HepG2 (cell line): Measurements from ENCODE around the gene SS18L1. TPM values are rescaled to one million over a fixed set of nuclear protein-coding genes. Genes with fewer than 3 reads are reported as not detected.

Source experiments
- FOXJ3 ChIP-seq: sonication (generic); formaldehyde crosslinking; IDR thresholded peaks from 2 replicates; pipeline ENCODE4 v1.4.0; 2020; ENCODE audit warnings: missing genetic modification reagents, mild to moderate bottlenecking, borderline replicate concordance
- IRF2 ChIP-seq: IDR thresholded peaks from 2 replicates; pipeline ENCODE4 v1.6.1; 2018; ENCODE audit warnings: missing genetic modification reagents, missing compliant biosample characterization
- JUND ChIP-seq: sonication (generic); formaldehyde crosslinking; IDR thresholded peaks from 2 replicates; pipeline ENCODE4 v1.8.0; 2022; ENCODE audit warnings: mild to moderate bottlenecking, missing genetic modification reagents
- MAF1 ChIP-seq: sonication (generic); formaldehyde crosslinking; IDR thresholded peaks from 2 replicates; pipeline ENCODE4 v1.5.0; 2020; ENCODE audit warnings: missing genetic modification reagents, borderline replicate concordance
- NR2C2 ChIP-seq: sonication (generic); formaldehyde crosslinking; IDR thresholded peaks from 2 replicates; pipeline ENCODE4 v1.4.0; 2020; ENCODE audit warnings: missing genetic modification reagents, mild to moderate bottlenecking, moderate library complexity, borderline replicate concordance
- PAWR ChIP-seq: sonication (generic); formaldehyde crosslinking; IDR thresholded peaks from 2 replicates; pipeline ENCODE4 v1.4.0; 2020; ENCODE audit warnings: missing genetic modification reagents, mild to moderate bottlenecking, borderline replicate concordance
- TP53 ChIP-seq: sonication (generic); formaldehyde crosslinking; conservative IDR thresholded peaks from 2 replicates; pipeline ENCODE4 v1.4.0; 2020; ENCODE audit warnings: missing genetic modification reagents
- ZNF296 ChIP-seq: sonication (generic); formaldehyde crosslinking; conservative IDR thresholded peaks from 2 replicates; pipeline ENCODE4 v1.5.0; 2020; ENCODE audit warnings: mild to moderate bottlenecking, missing genetic modification reagents
- polyA plus RNA-seq, 8 experiments: library from polyadenylated mRNA; depleted of rRNA in 3 of 8; stranded (reverse) in 7 of 8; unstranded in 1 of 8; fragments of >200 nt; fragmentation: Illumina TruSeq in 4 of 8; extraction: Trizol in 4 of 8; gene quantifications; 2 replicates each; pipeline versions ENCODE4 v1.2.1 to v1.2.3, GENCODE V29; 2011 to 2016; ENCODE audit warnings: low read depth in 4 of 8, missing spikeins in 1 of 8, mixed read lengths in 1 of 8; ENCODE audit not compliant: insufficient read depth in 1 of 8
- total RNA-seq, 5 experiments: library from RNA; depleted of rRNA; stranded (reverse); fragments of >200 nt; fragmentation: Illumina TruSeq; extraction: Trizol; gene quantifications; 2 replicates each; pipeline ENCODE4 v1.2.3, GENCODE V29; 2016; ENCODE audit warnings: low read depth in 1 of 5
- TF ChIP-seq, protein P1 (sequence below): sonication (generic); formaldehyde crosslinking; IDR thresholded peaks from 2 replicates; pipeline ENCODE4 v1.5.1; 2020; ENCODE audit warnings: missing genetic modification reagents, mild to moderate bottlenecking, borderline replicate concordance
- TF ChIP-seq, protein P2 (sequence below): sonication (generic); formaldehyde crosslinking; IDR thresholded peaks from 2 replicates; pipeline ENCODE4 v1.4.0; 2020; ENCODE audit warnings: missing genetic modification reagents
- TF ChIP-seq, protein P3 (sequence below): sonication (generic); formaldehyde crosslinking; IDR thresholded peaks from 2 replicates; pipeline ENCODE4 v1.5.0; 2020; ENCODE audit warnings: mild to moderate bottlenecking, missing genetic modification reagents, borderline replicate concordance
- TF ChIP-seq, protein P4 (sequence below): sonication (generic); formaldehyde crosslinking; IDR thresholded peaks from 2 replicates; pipeline ENCODE4 v1.4.0; 2020; ENCODE audit warnings: mild to moderate bottlenecking, missing genetic modification reagents
- TF ChIP-seq, protein P5 (sequence below): sonication (generic); formaldehyde crosslinking; IDR thresholded peaks from 2 replicates; pipeline ENCODE4 v1.9.0; 2021; ENCODE audit warnings: missing genetic modification reagents, borderline replicate concordance
- TF ChIP-seq, protein P6 (sequence below): sonication (generic); formaldehyde crosslinking; IDR thresholded peaks from 2 replicates; pipeline ENCODE4 v1.5.1; 2020; ENCODE audit warnings: missing genetic modification reagents, mild to moderate bottlenecking, borderline replicate concordance

The SS18L1 gene
- total and polyA plus RNA-seq, 2 of the 13 experiments (the other 11 are each of a cell fraction or from before 2014, with no cell fraction given): 17.8 to 27.6 TPM

DNA sequence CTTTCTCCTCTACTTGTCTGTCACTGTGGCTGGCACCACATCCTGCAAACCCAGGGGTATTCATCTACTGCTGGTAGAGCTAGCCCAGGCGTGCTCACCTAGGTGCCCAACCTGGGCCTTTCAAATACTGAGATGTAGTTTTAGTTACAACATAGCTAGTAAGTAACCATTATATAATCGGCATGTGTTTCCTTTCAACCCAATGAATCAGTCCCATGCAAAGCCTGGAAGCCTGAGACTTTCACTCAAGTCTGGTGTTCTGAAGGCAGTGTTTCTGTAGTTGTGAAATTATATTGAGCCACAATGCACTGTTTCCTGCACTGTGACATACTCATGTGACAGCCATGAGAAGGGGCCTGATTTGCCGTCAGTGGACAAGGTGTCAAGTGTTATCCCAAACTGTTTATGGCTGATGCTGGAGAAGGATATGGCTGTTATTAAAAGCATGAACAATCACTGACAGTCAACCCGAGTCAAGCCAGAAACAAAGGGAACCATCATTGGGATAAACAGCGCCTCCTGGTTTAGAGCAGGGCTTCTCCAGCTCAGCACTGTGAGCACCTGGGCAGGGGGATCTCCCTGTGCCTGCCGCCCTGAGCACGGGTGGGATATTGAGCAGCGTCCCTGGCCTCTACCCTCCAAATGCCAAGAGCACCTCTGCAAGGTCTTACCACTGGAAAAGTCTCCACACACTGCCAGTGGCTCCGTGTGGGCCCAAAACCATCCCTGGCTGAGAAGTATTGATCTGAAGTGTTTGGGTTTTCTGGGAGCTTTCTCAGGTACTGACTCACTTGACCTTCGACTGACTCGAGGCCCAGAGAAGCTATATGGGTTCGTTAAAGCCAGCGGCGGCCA lies 1.9 kb upstream of the SS18L1 start (continued):
- TF ChIP-seq, protein P1, sequence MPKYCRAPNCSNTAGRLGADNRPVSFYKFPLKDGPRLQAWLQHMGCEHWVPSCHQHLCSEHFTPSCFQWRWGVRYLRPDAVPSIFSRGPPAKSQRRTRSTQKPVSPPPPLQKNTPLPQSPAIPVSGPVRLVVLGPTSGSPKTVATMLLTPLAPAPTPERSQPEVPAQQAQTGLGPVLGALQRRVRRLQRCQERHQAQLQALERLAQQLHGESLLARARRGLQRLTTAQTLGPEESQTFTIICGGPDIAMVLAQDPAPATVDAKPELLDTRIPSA: no peak
- TF ChIP-seq, protein P2, sequence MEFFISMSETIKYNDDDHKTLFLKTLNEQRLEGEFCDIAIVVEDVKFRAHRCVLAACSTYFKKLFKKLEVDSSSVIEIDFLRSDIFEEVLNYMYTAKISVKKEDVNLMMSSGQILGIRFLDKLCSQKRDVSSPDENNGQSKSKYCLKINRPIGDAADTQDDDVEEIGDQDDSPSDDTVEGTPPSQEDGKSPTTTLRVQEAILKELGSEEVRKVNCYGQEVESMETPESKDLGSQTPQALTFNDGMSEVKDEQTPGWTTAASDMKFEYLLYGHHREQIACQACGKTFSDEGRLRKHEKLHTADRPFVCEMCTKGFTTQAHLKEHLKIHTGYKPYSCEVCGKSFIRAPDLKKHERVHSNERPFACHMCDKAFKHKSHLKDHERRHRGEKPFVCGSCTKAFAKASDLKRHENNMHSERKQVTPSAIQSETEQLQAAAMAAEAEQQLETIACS (CRISPR knock-in tag): peak; percentile 40; the same call in 1 of the 2 replicates
- TF ChIP-seq ZNF296: no peak
- no peak for TF ChIP-seq TP53
- TF ChIP-seq FOXJ3 (CRISPR knock-in tag): no peak
- 0 out of 2 replicates have a peak, but pooled peaks have one; percentile 29 for TF ChIP-seq NR2C2 (CRISPR knock-in tag)
- TF ChIP-seq, protein P3, sequence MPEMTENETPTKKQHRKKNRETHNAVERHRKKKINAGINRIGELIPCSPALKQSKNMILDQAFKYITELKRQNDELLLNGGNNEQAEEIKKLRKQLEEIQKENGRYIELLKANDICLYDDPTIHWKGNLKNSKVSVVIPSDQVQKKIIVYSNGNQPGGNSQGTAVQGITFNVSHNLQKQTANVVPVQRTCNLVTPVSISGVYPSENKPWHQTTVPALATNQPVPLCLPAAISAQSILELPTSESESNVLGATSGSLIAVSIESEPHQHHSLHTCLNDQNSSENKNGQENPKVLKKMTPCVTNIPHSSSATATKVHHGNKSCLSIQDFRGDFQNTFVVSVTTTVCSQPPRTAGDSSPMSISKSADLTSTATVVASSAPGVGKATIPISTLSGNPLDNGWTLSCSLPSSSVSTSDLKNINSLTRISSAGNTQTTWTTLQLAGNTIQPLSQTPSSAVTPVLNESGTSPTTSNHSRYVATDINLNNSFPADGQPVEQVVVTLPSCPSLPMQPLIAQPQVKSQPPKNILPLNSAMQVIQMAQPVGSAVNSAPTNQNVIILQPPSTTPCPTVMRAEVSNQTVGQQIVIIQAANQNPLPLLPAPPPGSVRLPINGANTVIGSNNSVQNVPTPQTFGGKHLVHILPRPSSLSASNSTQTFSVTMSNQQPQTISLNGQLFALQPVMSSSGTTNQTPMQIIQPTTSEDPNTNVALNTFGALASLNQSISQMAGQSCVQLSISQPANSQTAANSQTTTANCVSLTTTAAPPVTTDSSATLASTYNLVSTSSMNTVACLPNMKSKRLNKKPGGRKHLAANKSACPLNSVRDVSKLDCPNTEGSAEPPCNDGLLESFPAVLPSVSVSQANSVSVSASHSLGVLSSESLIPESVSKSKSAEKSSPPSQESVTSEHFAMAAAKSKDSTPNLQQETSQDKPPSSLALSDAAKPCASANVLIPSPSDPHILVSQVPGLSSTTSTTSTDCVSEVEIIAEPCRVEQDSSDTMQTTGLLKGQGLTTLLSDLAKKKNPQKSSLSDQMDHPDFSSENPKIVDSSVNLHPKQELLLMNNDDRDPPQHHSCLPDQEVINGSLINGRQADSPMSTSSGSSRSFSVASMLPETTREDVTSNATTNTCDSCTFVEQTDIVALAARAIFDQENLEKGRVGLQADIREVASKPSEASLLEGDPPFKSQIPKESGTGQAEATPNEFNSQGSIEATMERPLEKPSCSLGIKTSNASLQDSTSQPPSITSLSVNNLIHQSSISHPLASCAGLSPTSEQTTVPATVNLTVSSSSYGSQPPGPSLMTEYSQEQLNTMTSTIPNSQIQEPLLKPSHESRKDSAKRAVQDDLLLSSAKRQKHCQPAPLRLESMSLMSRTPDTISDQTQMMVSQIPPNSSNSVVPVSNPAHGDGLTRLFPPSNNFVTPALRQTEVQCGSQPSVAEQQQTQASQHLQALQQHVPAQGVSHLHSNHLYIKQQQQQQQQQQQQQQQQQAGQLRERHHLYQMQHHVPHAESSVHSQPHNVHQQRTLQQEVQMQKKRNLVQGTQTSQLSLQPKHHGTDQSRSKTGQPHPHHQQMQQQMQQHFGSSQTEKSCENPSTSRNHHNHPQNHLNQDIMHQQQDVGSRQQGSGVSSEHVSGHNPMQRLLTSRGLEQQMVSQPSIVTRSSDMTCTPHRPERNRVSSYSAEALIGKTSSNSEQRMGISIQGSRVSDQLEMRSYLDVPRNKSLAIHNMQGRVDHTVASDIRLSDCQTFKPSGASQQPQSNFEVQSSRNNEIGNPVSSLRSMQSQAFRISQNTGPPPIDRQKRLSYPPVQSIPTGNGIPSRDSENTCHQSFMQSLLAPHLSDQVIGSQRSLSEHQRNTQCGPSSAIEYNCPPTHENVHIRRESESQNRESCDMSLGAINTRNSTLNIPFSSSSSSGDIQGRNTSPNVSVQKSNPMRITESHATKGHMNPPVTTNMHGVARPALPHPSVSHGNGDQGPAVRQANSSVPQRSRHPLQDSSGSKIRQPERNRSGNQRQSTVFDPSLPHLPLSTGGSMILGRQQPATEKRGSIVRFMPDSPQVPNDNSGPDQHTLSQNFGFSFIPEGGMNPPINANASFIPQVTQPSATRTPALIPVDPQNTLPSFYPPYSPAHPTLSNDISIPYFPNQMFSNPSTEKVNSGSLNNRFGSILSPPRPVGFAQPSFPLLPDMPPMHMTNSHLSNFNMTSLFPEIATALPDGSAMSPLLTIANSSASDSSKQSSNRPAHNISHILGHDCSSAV (CRISPR knock-in tag): no peak
- TF ChIP-seq, protein P4, sequence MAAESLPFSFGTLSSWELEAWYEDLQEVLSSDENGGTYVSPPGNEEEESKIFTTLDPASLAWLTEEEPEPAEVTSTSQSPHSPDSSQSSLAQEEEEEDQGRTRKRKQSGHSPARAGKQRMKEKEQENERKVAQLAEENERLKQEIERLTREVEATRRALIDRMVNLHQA (CRISPR knock-in tag): no peak
- TF ChIP-seq, protein P5, sequence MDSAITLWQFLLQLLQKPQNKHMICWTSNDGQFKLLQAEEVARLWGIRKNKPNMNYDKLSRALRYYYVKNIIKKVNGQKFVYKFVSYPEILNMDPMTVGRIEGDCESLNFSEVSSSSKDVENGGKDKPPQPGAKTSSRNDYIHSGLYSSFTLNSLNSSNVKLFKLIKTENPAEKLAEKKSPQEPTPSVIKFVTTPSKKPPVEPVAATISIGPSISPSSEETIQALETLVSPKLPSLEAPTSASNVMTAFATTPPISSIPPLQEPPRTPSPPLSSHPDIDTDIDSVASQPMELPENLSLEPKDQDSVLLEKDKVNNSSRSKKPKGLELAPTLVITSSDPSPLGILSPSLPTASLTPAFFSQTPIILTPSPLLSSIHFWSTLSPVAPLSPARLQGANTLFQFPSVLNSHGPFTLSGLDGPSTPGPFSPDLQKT: no peak
- 0 out of 2 replicates have a peak, but pooled peaks have one; percentile 46 for TF ChIP-seq IRF2 (CRISPR knock-in tag)
- TF ChIP-seq MAF1 (CRISPR knock-in tag): no peak
- TF ChIP-seq, protein P6, sequence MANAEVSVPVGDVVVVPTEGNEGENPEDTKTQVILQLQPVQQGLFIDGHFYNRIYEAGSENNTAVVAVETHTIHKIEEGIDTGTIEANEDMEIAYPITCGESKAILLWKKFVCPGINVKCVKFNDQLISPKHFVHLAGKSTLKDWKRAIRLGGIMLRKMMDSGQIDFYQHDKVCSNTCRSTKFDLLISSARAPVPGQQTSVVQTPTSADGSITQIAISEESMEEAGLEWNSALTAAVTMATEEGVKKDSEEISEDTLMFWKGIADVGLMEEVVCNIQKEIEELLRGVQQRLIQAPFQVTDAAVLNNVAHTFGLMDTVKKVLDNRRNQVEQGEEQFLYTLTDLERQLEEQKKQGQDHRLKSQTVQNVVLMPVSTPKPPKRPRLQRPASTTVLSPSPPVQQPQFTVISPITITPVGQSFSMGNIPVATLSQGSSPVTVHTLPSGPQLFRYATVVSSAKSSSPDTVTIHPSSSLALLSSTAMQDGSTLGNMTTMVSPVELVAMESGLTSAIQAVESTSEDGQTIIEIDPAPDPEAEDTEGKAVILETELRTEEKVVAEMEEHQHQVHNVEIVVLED: peak; percentile 56; the same call in 1 of the 2 replicates
- peak; percentile 53; the same call in 1 of the 2 replicates for TF ChIP-seq JUND (CRISPR knock-in tag)
- no peak for TF ChIP-seq PAWR (CRISPR knock-in tag)
